HEK293 (cell line): ENCODE measurements around the gene EAF2.

Experiments used
- CTCF ChIA-PET: fragments of 350-600 bp; formaldehyde crosslinking; extraction: SDS; loops from one replicate; lab custom pipeline; 2021; ENCODE audit warnings: antibody characterized with exemption; lab: Yijun Ruan, JAX
- POLR2A ChIA-PET: fragments of 300-600 bp; formaldehyde crosslinking; extraction: SDS; loops from one replicate; lab custom pipeline; 2020; ENCODE audit warnings: antibody characterized with exemption, inconsistent platforms; lab: Yijun Ruan, JAX
- H3K27ac ChIP-seq: fragments of 200-500 bp; sonication (Bioruptor generic); 2 replicates; pipeline ENCODE4 v1.5.1; 2014; ENCODE audit warnings: low read depth, low read length, control low read depth, inconsistent platforms; ENCODE audit errors: extremely low read depth
- H3K36me3 ChIP-seq, 2 experiments: fragments of 200-500 bp in 1 of 2; sonication (Bioruptor generic) in 1 of 2; 1 replicate in 1 of 2; 2 replicates in 1 of 2; pipeline ENCODE4 v1.5.1; 2014 to 2017; ENCODE audit warnings: inconsistent platforms in 2 of 2, low read length in 2 of 2; ENCODE audit not compliant: control insufficient read depth in 2 of 2, insufficient read depth in 1 of 2
- H3K4me1 ChIP-seq: fragments of 200-500 bp; sonication (Bioruptor generic); 2 replicates; pipeline ENCODE4 v1.5.1; 2014; ENCODE audit warnings: mild to moderate bottlenecking, low read length, inconsistent platforms; ENCODE audit not compliant: control insufficient read depth, insufficient read depth
- H3K4me3 ChIP-seq: 2 replicates; pipeline ENCODE4 v1.5.1; 2011; ENCODE audit warnings: low read depth, mild to moderate bottlenecking, control low read depth, low read length, moderate library complexity
- H3K9me3 ChIP-seq: fragments of 200-500 bp; sonication (Bioruptor generic); 2 replicates; pipeline ENCODE4 v1.5.1; 2014; ENCODE audit warnings: low read depth, low read length, inconsistent platforms; ENCODE audit not compliant: control insufficient read depth, insufficient read depth
- CTCF ChIP-seq: fragments of 450-650 bp; formaldehyde crosslinking; IDR thresholded peaks from 2 replicates; pipeline ENCODE4 v1.5.1; 2016; ENCODE audit warnings: missing biosample characterization, missing genetic modification characterization
- ELK4 ChIP-seq: IDR thresholded peaks from 2 replicates; pipeline ENCODE4 v1.6.1; 2011; ENCODE audit warnings: mild to moderate bottlenecking, low read depth, low read length, borderline replicate concordance
- GFI1B ChIP-seq: fragments of 450-650 bp; formaldehyde crosslinking; IDR thresholded peaks from 2 replicates; pipeline ENCODE4 v1.5.1; 2016; ENCODE audit warnings: missing biosample characterization, missing genetic modification characterization
- GLI2 ChIP-seq: fragments of 450-650 bp; formaldehyde crosslinking; IDR thresholded peaks from 2 replicates; pipeline ENCODE4; 2017; ENCODE audit warnings: missing biosample characterization, missing genetic modification characterization, low read depth, borderline replicate concordance
- HOXC10 ChIP-seq: sonication (generic); formaldehyde crosslinking; IDR thresholded peaks from 2 replicates; pipeline ENCODE4 v1.8.1; 2023; ENCODE audit warnings: mild to moderate bottlenecking, missing genetic modification reagents
- KLF1 ChIP-seq: fragments of 450-650 bp; formaldehyde crosslinking; IDR thresholded peaks from 2 replicates; pipeline ENCODE4 v1.5.1; 2016; ENCODE audit warnings: missing biosample characterization, missing genetic modification characterization
- PBX3 ChIP-seq: sonication (generic); formaldehyde crosslinking; IDR thresholded peaks from 2 replicates; pipeline ENCODE4 v1.8.1; 2022; ENCODE audit warnings: mild to moderate bottlenecking, moderate library complexity, missing genetic modification reagents
- TSHZ1 ChIP-seq: fragments of 450-650 bp; formaldehyde crosslinking; IDR thresholded peaks from 2 replicates; pipeline ENCODE4 v1.5.1; 2016; ENCODE audit warnings: missing biosample characterization, missing genetic modification characterization, borderline replicate concordance
- ZEB2 ChIP-seq: fragments of 450-650 bp; formaldehyde crosslinking; IDR thresholded peaks from 2 replicates; pipeline ENCODE4 v1.5.1; 2016; ENCODE audit warnings: missing biosample characterization, missing genetic modification characterization
- ZNF146 ChIP-seq: fragments of 450-650 bp; formaldehyde crosslinking; IDR thresholded peaks from 2 replicates; pipeline ENCODE4 v1.5.1; 2016; ENCODE audit warnings: missing biosample characterization, missing genetic modification characterization
- ZNF169 ChIP-seq: fragments of 450-650 bp; formaldehyde crosslinking; IDR thresholded peaks from 2 replicates; pipeline ENCODE4 v1.5.1; 2016; ENCODE audit warnings: missing biosample characterization, missing genetic modification characterization
- ZNF184 ChIP-seq: fragments of 450-650 bp; IDR thresholded peaks from 2 replicates; pipeline ENCODE4 v1.5.1; 2018; ENCODE audit warnings: missing biosample characterization, mild to moderate bottlenecking, missing genetic modification characterization
- ZNF202 ChIP-seq: fragments of 450-650 bp; formaldehyde crosslinking; IDR thresholded peaks from 2 replicates; pipeline ENCODE4 v1.5.1; 2016; ENCODE audit warnings: missing biosample characterization, missing genetic modification characterization, borderline replicate concordance
- ZNF302 ChIP-seq: fragments of 450-650 bp; formaldehyde crosslinking; IDR thresholded peaks from 2 replicates; pipeline ENCODE4 v1.5.1; 2016; ENCODE audit warnings: missing biosample characterization, missing genetic modification characterization, low read depth
- ZNF311 ChIP-seq: fragments of 450-650 bp; formaldehyde crosslinking; IDR thresholded peaks from 2 replicates; pipeline ENCODE4 v1.5.1; 2017; ENCODE audit warnings: missing biosample characterization, missing genetic modification characterization, borderline replicate concordance
- ZNF335 ChIP-seq: fragments of 450-650 bp; formaldehyde crosslinking; conservative IDR thresholded peaks from 2 replicates; pipeline ENCODE4 v1.5.1; 2016; ENCODE audit warnings: missing biosample characterization, missing genetic modification characterization
- ZNF398 ChIP-seq: fragments of 450-650 bp; formaldehyde crosslinking; IDR thresholded peaks from 2 replicates; pipeline ENCODE4 v1.5.1; 2017; ENCODE audit warnings: missing biosample characterization, missing genetic modification characterization
- ZNF404 ChIP-seq: fragments of 450-650 bp; formaldehyde crosslinking; IDR thresholded peaks from 2 replicates; pipeline ENCODE4 v1.5.1; 2017; ENCODE audit warnings: missing biosample characterization, missing genetic modification characterization
- ZNF529 ChIP-seq: fragments of 450-650 bp; formaldehyde crosslinking; IDR thresholded peaks from 2 replicates; pipeline ENCODE4 v1.5.1; 2017; ENCODE audit warnings: missing genetic modification characterization, missing biosample characterization; ENCODE audit not compliant: insufficient replicate concordance
- ZNF530 ChIP-seq: fragments of 450-650 bp; formaldehyde crosslinking; IDR thresholded peaks from 2 replicates; pipeline ENCODE4 v1.5.1; 2016; ENCODE audit warnings: low read depth, missing biosample characterization, missing genetic modification characterization
- ZNF600 ChIP-seq: fragments of 450-650 bp; formaldehyde crosslinking; IDR thresholded peaks from 2 replicates; pipeline ENCODE4 v1.5.1; 2016; ENCODE audit warnings: missing biosample characterization, missing genetic modification characterization
- ZNF624 ChIP-seq: fragments of 450-650 bp; formaldehyde crosslinking; IDR thresholded peaks from 2 replicates; pipeline ENCODE4 v1.5.1; 2017; ENCODE audit warnings: missing biosample characterization, missing genetic modification characterization
- ZNF701 ChIP-seq: fragments of 450-650 bp; formaldehyde crosslinking; IDR thresholded peaks from 2 replicates; pipeline ENCODE4 v1.5.1; 2016; ENCODE audit warnings: missing biosample characterization, missing genetic modification characterization
- ZNF785 ChIP-seq: fragments of 450-650 bp; formaldehyde crosslinking; IDR thresholded peaks from 2 replicates; pipeline ENCODE4 v1.5.1; 2016; ENCODE audit warnings: missing biosample characterization, missing genetic modification characterization
- ZNF791 ChIP-seq: fragments of 450-650 bp; formaldehyde crosslinking; IDR thresholded peaks from 2 replicates; pipeline ENCODE4 v1.5.1; 2016; ENCODE audit warnings: missing biosample characterization, missing genetic modification characterization

EAF2 gene

GRCh38 chr3:121839962-121840361 lies 5.0 kb downstream of the EAF2 start (continued):
- no peak for TF ChIP-seq ZNF600 (tag by site-specific recombination)
- TF ChIP-seq, all 188 proteins: peak for 0

- no peaks in the 10 kb centered on the region for H3K9me3 ChIP-seq
- POLR2A ChIA-PET: no interaction called here
- H3K4me1 ChIP-seq: no peaks in the 10 kb centered on the region
- CTCF ChIA-PET: interaction anchor here (0.5 kb wide), 1 partner anchor 144 kb away, joined by 3 read pairs; no protein-coding TSS in a partner anchor
- no peak overlapping the region for H3K27ac ChIP-seq
- H3K4me3 ChIP-seq: no peak overlapping the region
- no peak for TF ChIP-seq ELK4
- no peak for TF ChIP-seq KLF1 (tag by site-specific recombination)
- no peak for TF ChIP-seq ZNF398 (tag by site-specific recombination)
- TF ChIP-seq ZNF785 (tag by site-specific recombination): no peak
- no peak for TF ChIP-seq ZNF202 (tag by site-specific recombination)
- no peak for TF ChIP-seq ZEB2
- no peak for TF ChIP-seq ZNF302 (tag by site-specific recombination)
- no peak for TF ChIP-seq CTCF (tag by site-specific recombination)
- TF ChIP-seq ZNF146 (tag by site-specific recombination): no peak
- TF ChIP-seq ZNF404 (tag by site-specific recombination): no peak
- TF ChIP-seq ZNF701 (tag by site-specific recombination): no peak
- TF ChIP-seq, all 188 proteins: peak for 0
- no peaks in the 10 kb centered on the region for H3K36me3 ChIP-seq
These were observed 9.9 kb downstream of the EAF2 start for GRCh38 chr3:121844892-121845291.

GRCh38 chr3:121852256-121852655 lies 17.2 kb downstream of the EAF2 start:
- POLR2A ChIA-PET: no interaction called here
- no peaks in the 10 kb centered on the region for H3K4me1 ChIP-seq
- no peaks in the 10 kb centered on the region for H3K9me3 ChIP-seq
- no peak overlapping the region for H3K4me3 ChIP-seq
- CTCF ChIA-PET: no interaction called here
- no peak overlapping the region for H3K27ac ChIP-seq
- H3K36me3 ChIP-seq: no peaks in the 10 kb centered on the region
- TF ChIP-seq ZNF184 (tag by site-specific recombination) (no peak), ZNF335 (no peak), ZNF530 (no peak), HOXC10 (CRISPR knock-in tag) (no peak), ZNF169 (tag by site-specific recombination) (no peak), ZNF311 (tag by site-specific recombination) (no peak), ZNF600 (tag by site-specific recombination) (no peak), ZNF624 (no peak), TSHZ1 (tag by site-specific recombination) (no peak), PBX3 (CRISPR knock-in tag) (no peak), ZEB2 (no peak), GLI2 (tag by site-specific recombination) (no peak), ZNF529 (tag by site-specific recombination) (no peak), GFI1B (tag by site-specific recombination) (no peak), ZNF791 (tag by site-specific recombination) (no peak)
